HS-27A (cell line): Measurements from ENCODE around the gene TTLL7.
A peak's percentile ranks its signal among the peaks of the same experiment; 100 is the strongest.
"Not testable (repeated sequence)": the region's sequence is repeated elsewhere in the genome, so short reads cannot be mapped to it uniquely, and the experiment has no call there.

Experiments used
- DNase-seq: peaks from one replicate; pipeline ENCODE4 v3.0.0-alpha.2; 2012; ENCODE audit warnings: low read depth, missing footprints

TTLL7 gene

GRCh38 chr1:83995649-83996048, 3.3 kb downstream of the TTLL7 start:
- DNase-seq = no peak

GRCh38 chr1:83994111-83994510, 4.8 kb downstream of the TTLL7 start:
- no peak for DNase-seq

- no peak for DNase-seq
Observed at GRCh38 chr1:83990734-83991133, 8.2 kb downstream of the TTLL7 start.

DNA sequence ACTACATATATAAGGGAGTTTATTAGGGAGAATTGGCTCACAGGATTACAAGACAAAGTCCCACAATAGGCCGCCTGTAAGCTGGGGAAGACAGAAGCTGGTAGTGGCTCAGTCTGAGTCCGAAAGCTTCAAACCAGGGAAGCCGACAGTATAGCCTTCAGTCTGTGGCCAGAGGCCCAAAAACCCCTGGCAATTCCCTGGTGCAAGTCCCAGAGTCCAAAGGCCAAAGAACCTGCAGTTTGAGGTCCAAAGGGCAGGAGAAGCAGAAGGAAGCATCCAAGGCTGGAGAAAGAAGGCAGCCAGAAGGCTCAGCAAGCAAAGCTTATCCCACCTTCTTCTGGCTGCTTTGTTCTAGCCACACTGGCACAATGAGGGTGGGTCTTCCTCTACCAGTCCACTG, 13.9 kb downstream of the TTLL7 start:
- DNase-seq = no peak

- DNase-seq = not testable (repeated sequence)
Observed at GRCh38 chr1:83983918-83984317, 15.0 kb downstream of the TTLL7 start.

DNA sequence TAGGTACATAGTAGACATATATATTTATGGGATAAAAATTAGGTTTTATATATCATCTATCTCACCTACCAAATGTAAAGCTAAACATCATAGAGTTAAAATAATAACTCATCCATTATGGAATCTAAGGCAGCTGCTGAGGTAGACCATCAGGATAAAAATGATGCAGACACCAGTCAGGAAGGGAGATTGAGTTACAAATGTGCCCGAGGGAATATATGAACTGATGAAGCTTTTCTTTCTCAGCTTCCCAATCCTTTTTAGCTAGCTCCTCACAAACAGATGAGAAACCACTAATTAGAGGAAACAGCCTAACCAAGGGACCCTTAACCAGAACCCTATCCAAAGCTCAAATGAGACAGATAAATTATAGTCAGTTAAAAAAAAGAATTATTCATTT, 20.9 kb downstream of the TTLL7 start:
- no peak for DNase-seq

DNA sequence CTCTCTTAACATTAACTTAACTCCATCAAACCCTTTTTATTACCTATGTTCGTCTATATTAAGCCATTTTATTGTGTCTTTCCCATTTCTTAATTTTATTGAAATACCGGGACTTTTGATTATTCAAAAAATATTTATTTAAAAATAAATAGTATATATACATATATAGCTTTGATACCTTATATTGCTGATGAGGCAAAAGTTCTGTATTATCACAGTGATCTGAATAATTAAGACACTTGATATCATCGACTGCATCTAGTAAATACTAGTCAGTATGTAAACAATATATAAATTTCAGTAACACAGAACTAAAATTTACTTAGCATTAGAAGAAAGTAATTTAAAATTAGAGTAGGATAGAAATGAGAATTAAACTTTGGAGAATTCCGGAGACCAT, 22.0 kb downstream of the TTLL7 start:
- no peak for DNase-seq

- no peak for DNase-seq
Observed at GRCh38 chr1:83970802-83971201, 28.1 kb downstream of the TTLL7 start.

GRCh38 chr1:83970114-83970513, 28.8 kb downstream of the TTLL7 start:
- DNase-seq = no peak

- no peak for DNase-seq
Observed at GRCh38 chr1:83967336-83967735, 31.6 kb downstream of the TTLL7 start.

DNA sequence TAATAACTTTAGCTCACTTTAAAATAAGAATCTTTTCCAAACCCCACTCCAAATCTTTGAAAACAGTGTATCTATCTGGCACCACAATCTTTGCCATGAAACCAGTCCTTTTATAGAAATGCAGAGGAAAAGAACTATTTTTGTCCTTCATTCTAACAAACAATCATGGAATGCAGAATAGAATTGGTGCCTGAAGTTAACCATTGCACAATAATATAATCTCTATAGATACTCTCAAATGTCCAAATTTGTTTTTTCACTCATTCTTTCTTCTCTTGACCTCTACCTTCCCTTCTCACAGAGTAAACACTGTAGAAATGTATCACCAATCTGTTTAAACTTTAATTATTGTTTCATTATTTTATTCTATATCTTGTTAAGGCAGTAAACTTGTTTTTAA, 34.8 kb downstream of the TTLL7 start:
- DNase-seq = no peak

GRCh38 chr1:83961571-83962295, 37.2 kb downstream of the TTLL7 start:
- no peak for DNase-seq

DNA sequence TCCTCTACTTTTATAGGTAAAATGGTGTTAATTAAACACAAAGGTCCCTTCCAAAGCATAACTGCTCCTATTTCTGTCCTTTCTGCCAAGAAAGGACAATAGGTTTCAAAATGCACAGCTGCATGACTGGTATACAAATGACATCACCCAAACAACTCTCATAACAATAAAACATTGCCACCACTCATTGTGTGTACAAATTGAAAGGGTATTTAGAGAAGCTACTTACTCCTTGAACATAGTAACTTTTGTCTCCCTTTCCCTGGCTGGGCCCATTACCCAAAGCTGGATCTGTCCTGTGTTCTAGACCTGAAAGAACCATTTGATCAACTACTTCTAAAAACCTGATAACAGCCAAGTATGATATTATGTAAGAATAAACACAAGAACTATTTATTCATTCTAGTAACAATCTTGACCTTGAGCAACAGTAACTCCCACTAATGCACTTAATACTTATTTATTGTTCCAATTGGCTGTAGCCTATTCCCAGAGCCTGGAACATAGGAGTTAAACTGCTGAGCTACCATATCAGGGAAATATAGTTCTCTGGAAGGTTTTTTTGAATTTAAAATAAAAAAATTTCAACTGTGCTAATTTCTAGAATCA, 38.2 kb downstream of the TTLL7 start:
- DNase-seq = no peak

GRCh38 chr1:83959824-83960498, 39.0 kb downstream of the TTLL7 start:
- DNase-seq = no peak

DNA sequence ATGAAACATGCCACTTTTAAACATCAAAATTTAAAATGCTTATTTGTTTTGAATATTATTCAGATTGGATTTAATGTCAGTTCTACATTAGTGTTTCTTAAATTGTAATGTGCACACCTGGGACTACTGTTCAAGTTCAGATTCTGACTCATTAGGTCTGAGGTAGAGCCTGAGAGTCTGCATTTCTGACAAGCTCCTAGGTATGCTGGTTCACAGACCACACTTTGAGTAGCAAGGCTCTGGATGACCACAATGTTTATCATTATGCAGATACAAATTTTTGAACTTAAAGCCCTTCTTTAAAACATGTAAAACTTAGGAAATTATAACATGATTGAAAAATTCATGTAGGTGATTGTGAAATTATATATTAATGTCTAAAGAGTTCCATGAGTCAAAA, 40.2 kb downstream of the TTLL7 start:
- DNase-seq = no peak

DNA sequence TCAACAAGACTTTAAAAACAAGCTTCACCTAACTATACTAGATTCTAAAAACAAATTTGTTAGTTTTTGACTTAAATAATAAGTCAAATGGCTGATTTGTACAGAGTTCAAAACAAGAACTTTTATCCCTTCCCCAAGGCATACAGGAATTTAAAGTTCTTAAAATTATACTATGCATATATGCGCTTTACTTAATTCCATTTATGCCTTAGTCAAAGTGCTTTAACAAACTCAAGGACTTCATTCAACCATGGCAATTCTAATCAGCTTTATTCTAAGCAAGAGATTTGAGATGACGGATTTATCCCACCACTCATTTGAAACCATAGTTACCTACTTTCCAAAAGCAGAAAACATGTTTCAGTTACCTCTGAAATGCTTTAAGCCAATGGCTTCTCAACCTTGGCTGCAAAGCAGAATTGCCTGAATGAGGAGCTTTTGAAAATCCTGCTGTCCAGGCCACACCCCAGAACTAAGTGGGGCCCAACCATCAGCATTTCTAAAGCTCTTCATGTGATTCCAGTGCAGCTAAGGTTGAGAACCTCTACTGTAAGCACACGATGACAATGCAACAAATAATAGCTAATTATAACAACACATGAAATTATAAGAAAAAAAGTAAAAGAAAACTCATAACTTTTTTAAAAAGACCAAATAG, 44.6 kb downstream of the TTLL7 start:
- DNase-seq = no peak

- no peak for DNase-seq
Observed at GRCh38 chr1:83950106-83950661, 48.7 kb downstream of the TTLL7 start.

GRCh38 chr1:83942914-83943313, 56.0 kb downstream of the TTLL7 start:
- DNase-seq = no peak

DNA sequence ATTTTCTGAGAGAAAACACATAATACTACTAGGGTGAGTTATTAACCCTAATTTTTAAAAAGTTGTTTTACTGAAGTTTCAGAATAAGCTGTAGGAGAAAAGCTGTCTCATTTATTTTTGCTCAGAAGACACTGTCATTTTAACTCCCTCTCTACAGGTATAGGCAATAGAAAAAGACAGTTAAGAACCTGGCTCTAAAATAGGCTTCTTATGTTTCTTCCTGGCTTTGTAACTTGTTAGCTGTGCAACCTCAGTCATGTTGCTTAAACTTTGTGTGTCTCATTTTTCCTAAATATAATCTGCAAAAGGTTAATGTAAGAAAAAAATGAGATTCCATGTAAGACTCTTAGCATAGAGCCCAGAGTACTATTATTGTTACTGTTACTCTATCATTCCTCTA, 64.4 kb downstream of the TTLL7 start:
- no peak for DNase-seq

GRCh38 chr1:83932693-83933092, 66.2 kb downstream of the TTLL7 start:
- no peak for DNase-seq

DNA sequence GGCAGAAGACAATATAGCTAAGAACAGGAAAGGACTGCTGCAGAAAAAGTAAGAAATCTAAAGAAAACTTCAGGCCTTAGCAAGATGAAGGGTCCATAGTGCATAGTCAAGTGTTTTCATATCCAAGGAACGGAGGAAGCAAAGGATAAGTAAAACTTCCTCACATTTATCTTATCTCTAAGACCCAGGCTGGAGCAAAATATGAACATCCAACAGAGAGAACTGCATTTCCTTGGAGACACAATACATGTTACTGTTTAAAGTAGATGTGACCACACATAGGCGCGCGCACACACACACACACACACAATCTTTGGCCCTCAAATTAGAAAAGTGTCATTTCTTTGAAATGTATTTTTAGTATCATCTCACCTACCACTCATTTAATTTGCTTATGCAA, 66.7 kb downstream of the TTLL7 start:
- DNase-seq = no peak

DNA sequence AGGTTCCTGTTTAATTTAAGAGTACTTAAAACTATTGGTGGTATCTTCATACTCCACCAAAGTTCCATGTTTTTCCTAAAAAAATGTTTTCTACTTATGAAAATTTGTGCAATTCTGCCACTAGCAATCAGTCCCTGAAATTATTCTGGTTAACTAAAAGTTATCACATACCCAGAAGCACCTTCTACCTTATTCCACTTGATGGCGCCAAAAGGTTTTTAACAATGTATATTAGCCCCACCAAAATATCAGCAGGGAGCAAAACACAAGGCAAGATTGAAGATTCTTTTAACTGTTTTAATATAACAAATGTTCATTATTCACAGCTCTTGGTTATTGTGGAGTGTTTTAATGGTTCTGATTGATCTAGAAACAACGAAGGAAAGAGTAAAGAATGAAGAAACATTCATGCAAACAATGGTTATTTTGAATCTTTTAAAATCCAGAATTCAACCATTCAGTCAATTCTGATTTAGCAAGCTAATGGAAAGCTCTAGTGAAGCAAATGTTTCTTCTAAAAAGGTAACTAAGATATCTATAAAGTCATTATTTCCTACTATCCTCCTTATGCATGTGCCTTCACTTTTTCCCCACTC, 67.2 kb downstream of the TTLL7 start:
- DNase-seq = peak; percentile 19
